H1 (cell line): ENCODE measurements around the gene VSTM4. TPM values are rescaled to one million over a fixed set of nuclear protein-coding genes. Genes with fewer than 3 reads are reported as not detected.

ENCODE experiments used
- CTCF ChIA-PET: fragments of 300-600 bp; sonication (Branson Sonifier 250); formaldehyde crosslinking; loops from one replicate; lab custom pipeline; 2021; ENCODE audit not compliant: partially characterized antibody; lab: Charles Lee
- POLR2A ChIA-PET: fragments of 300-600 bp; sonication (Branson Sonifier 250); formaldehyde crosslinking; loops from one replicate; lab custom pipeline; 2021; ENCODE audit warnings: inconsistent platforms; ENCODE audit not compliant: partially characterized antibody; lab: Charles Lee
- DNase-seq, 2 experiments: peaks; one replicate each; pipeline versions ENCODE4 v3.0.0 to v3.0.0-alpha.2; 2010 to 2022; ENCODE audit warnings: low spot score in 2 of 2, low read depth in 1 of 2, mixed read lengths in 1 of 2
- FAIRE-seq: peaks from 2 replicates; lab custom pipeline; 2011; peaks lifted over from hg19 to GRCh38; lab: Jason Lieb, UNC
- H2AFZ ChIP-seq: 2 replicates; pipeline ENCODE4 v1.8.1; 2012; ENCODE audit warnings: low read length, inconsistent platforms
- H2AK5ac ChIP-seq: 2 replicates; pipeline ENCODE4 v1.6.1; 2013; ENCODE audit warnings: low read depth, low read length
- H2BK120ac ChIP-seq: replicated peaks from 2 replicates; pipeline ENCODE3; 2013; ENCODE audit warnings: low read depth, low read length, inconsistent platforms
- H2BK12ac ChIP-seq: 2 replicates; pipeline ENCODE4 v1.6.1; 2013; ENCODE audit warnings: low read depth, low read length
- H2BK15ac ChIP-seq: 2 replicates; pipeline ENCODE4 v1.6.1; 2013; ENCODE audit warnings: low read length
- H2BK20ac ChIP-seq: 2 replicates; pipeline ENCODE4 v1.6.1; 2013; ENCODE audit warnings: low read length
- H2BK5ac ChIP-seq: 2 replicates; pipeline ENCODE4 v1.6.1; 2013; ENCODE audit warnings: low read depth, low read length
- H3K14ac ChIP-seq: 2 replicates; pipeline ENCODE4 v1.6.1; 2013; ENCODE audit warnings: inconsistent platforms; ENCODE audit not compliant: insufficient read length
- H3K18ac ChIP-seq: 2 replicates; pipeline ENCODE4 v1.6.1; 2013; ENCODE audit warnings: low read length; ENCODE audit errors: extremely low read depth
- H3K23ac ChIP-seq: 2 replicates; pipeline ENCODE4 v1.6.1; 2013; ENCODE audit warnings: inconsistent platforms; ENCODE audit not compliant: insufficient read length
- H3K23me2 ChIP-seq: 2 replicates; pipeline ENCODE4 v1.6.1; 2013; ENCODE audit warnings: low read depth, low read length
- H3K27ac ChIP-seq: 2 replicates; pipeline ENCODE4 v1.6.1; 2011; ENCODE audit warnings: low read depth, low read length, inconsistent platforms
- H3K27me3 ChIP-seq, 4 experiments: replicated peaks in 1 of 4; 1 replicate in 1 of 4; 2 replicates in 3 of 4; pipeline versions ENCODE4 v1.6.1 to v1.8.1; 2011 to 2013; ENCODE audit warnings: low read length in 3 of 4, mild to moderate bottlenecking in 3 of 4, inconsistent platforms in 2 of 4, mixed read lengths in 2 of 4, moderate library complexity in 1 of 4; ENCODE audit not compliant: control insufficient read depth in 3 of 4, insufficient read depth in 3 of 4; ENCODE audit errors: extremely low read depth in 1 of 4
- H3K36me3 ChIP-seq, 4 experiments: 2 replicates each; pipeline versions ENCODE4 v1.6.1 to v1.8.1; 2011 to 2013; ENCODE audit warnings: mild to moderate bottlenecking in 4 of 4, low read length in 3 of 4, moderate library complexity in 2 of 4, control low read depth in 1 of 4, inconsistent platforms in 1 of 4; ENCODE audit not compliant: insufficient read depth in 4 of 4, control insufficient read depth in 2 of 4
- H3K4ac ChIP-seq: replicated peaks from 2 replicates; pipeline ENCODE3; 2013; ENCODE audit warnings: low read length, low read depth, mixed read lengths, inconsistent platforms; ENCODE audit not compliant: insufficient read length
- H3K4me1 ChIP-seq, 4 experiments: replicated peaks in 1 of 4; 1 replicate in 1 of 4; 2 replicates in 3 of 4; pipeline versions ENCODE4 v1.6.1 to v1.8.1; 2011 to 2013; ENCODE audit warnings: low read length in 3 of 4, inconsistent platforms in 2 of 4, mixed read lengths in 1 of 4; ENCODE audit not compliant: insufficient read depth in 4 of 4, control insufficient read depth in 3 of 4
- H3K4me2 ChIP-seq, 2 experiments: 2 replicates each; pipeline versions ENCODE4 v1.6.1 to v1.8.1; 2011 to 2013; ENCODE audit warnings: low read depth in 2 of 2, low read length in 2 of 2, control low read depth in 1 of 2, inconsistent platforms in 1 of 2, mild to moderate bottlenecking in 1 of 2; ENCODE audit not compliant: insufficient read depth in 1 of 2
- H3K4me3 ChIP-seq, 4 experiments: fragments of 200-600, 300-600 bp in 1 of 4; sonication (generic), shearing (Covaris generic), sonication (Bioruptor Twin) in 1 of 4; 2 replicates each; pipeline versions ENCODE4 v1.5.1 to v1.8.1; 2011 to 2016; ENCODE audit warnings: low read length in 4 of 4, low read depth in 3 of 4, control low read depth in 2 of 4, inconsistent platforms in 2 of 4, mild to moderate bottlenecking in 2 of 4, mixed read lengths in 1 of 4, moderate library complexity in 1 of 4; ENCODE audit not compliant: insufficient read depth in 2 of 4; ENCODE audit errors: extremely low read depth in 1 of 4
- H3K56ac ChIP-seq: replicated peaks from 2 replicates; pipeline ENCODE3; 2013; ENCODE audit warnings: low read depth, mild to moderate bottlenecking, mixed read lengths, low read length, inconsistent platforms; ENCODE audit not compliant: insufficient read length
- H3K79me1 ChIP-seq: 2 replicates; pipeline ENCODE4 v1.6.1; 2013; ENCODE audit warnings: low read depth, low read length, control low read depth
- H3K79me2 ChIP-seq, 2 experiments: 2 replicates each; pipeline versions ENCODE4 v1.6.1 to v1.8.1; 2012 to 2013; ENCODE audit warnings: low read length in 2 of 2, mild to moderate bottlenecking in 2 of 2, inconsistent platforms in 1 of 2; ENCODE audit not compliant: insufficient read depth in 2 of 2, control insufficient read depth in 1 of 2
- H3K9ac ChIP-seq, 4 experiments: replicated peaks in 1 of 4; 1 replicate in 1 of 4; 2 replicates in 3 of 4; pipeline versions ENCODE4 v1.6.1 to v1.8.1; 2011 to 2013; ENCODE audit warnings: low read depth in 3 of 4, low read length in 3 of 4, control low read depth in 2 of 4, mild to moderate bottlenecking in 2 of 4, moderate library complexity in 2 of 4, inconsistent platforms in 1 of 4; ENCODE audit errors: extremely low read depth in 1 of 4
- H3K9me3 ChIP-seq, 2 experiments: 2 replicates each; pipeline versions ENCODE4 v1.6.1 to v1.8.1; 2012 to 2013; ENCODE audit warnings: mild to moderate bottlenecking in 2 of 2, moderate library complexity in 2 of 2, control low read depth in 1 of 2, inconsistent platforms in 1 of 2, low read depth in 1 of 2, low read length in 1 of 2, mixed read lengths in 1 of 2; ENCODE audit not compliant: insufficient read depth in 2 of 2
- H4K20me1 ChIP-seq, 2 experiments: replicated peaks in 1 of 2; 2 replicates each; pipeline versions ENCODE3 to v1.8.1; 2011 to 2013; ENCODE audit warnings: inconsistent platforms in 2 of 2, low read length in 2 of 2, mild to moderate bottlenecking in 1 of 2; ENCODE audit not compliant: insufficient read depth in 2 of 2, control insufficient read depth in 1 of 2
- H4K5ac ChIP-seq: 2 replicates; pipeline ENCODE4 v1.6.1; 2013; ENCODE audit warnings: low read length, low read depth, mixed read lengths, inconsistent platforms; ENCODE audit not compliant: insufficient read length
- H4K8ac ChIP-seq: 2 replicates; pipeline ENCODE4 v1.8.0; 2013; ENCODE audit warnings: mild to moderate bottlenecking, moderate library complexity, low read length, inconsistent platforms; ENCODE audit not compliant: insufficient read depth; ENCODE audit errors: extremely low read depth
- H4K91ac ChIP-seq: replicated peaks from 2 replicates; pipeline ENCODE3; 2013; ENCODE audit warnings: low read length, mixed read lengths, inconsistent platforms; ENCODE audit not compliant: insufficient read length
- CBX5 ChIP-seq: fragments of 300-800, 300-1000 bp; sonication (generic); IDR thresholded peaks from 2 replicates; pipeline ENCODE4 v1.7.1; 2016; ENCODE audit warnings: antibody characterized with exemption, low read length, low read depth
- EZH2 ChIP-seq: fragments of 200-600 bp; sonication (generic); IDR thresholded peaks from 2 replicates; pipeline ENCODE4 v1.7.1; 2012; ENCODE audit warnings: low read depth, mild to moderate bottlenecking, moderate library complexity, low read length, inconsistent platforms; ENCODE audit not compliant: severe bottlenecking
- JUN ChIP-seq: IDR thresholded peaks from 2 replicates; pipeline ENCODE4 v1.6.1; 2011; ENCODE audit warnings: low read depth, mild to moderate bottlenecking, improper control_type of control experiment, low read length
- NRF1 ChIP-seq: IDR thresholded peaks from 2 replicates; pipeline ENCODE4 v1.6.1; 2011; ENCODE audit warnings: mild to moderate bottlenecking, low read depth, low read length, improper control_type of control experiment
- POLR2AphosphoS5 ChIP-seq: IDR thresholded peaks from 2 replicates; pipeline ENCODE4 v1.6.1; 2011; ENCODE audit warnings: low read depth, low read length
- RAD21 ChIP-seq, 2 experiments: IDR thresholded peaks in 1 of 2; conservative IDR thresholded peaks in 1 of 2; 2 replicates each; pipeline ENCODE4 v1.6.1; 2011; ENCODE audit warnings: low read depth in 2 of 2, low read length in 2 of 2, improper control_type of control experiment in 1 of 2, inconsistent platforms in 1 of 2, mild to moderate bottlenecking in 1 of 2, moderate library complexity in 1 of 2
- RNF2 ChIP-seq: fragments of 200-900, 300-1000 bp; sonication (generic); IDR thresholded peaks from 2 replicates; pipeline ENCODE4 v1.7.1; 2016; ENCODE audit warnings: borderline replicate concordance, low read depth, mild to moderate bottlenecking, antibody characterized with exemption, low read length; ENCODE audit not compliant: poor library complexity, severe bottlenecking; ENCODE audit errors: missing control alignments
- SIX5 ChIP-seq: IDR thresholded peaks from 2 replicates; pipeline ENCODE4 v1.6.1; 2011; ENCODE audit warnings: mild to moderate bottlenecking, low read depth, low read length
- WGBS, 2 experiments: shearing (Covaris generic) in 1 of 2; methylation state at CpG; one replicate each; pipeline versions ENCODE4 v1.1.6 to v1.1.7; 2013 to 2015; ENCODE audit warnings: low lambda C conversion rate in 2 of 2, mixed read lengths in 2 of 2, inconsistent platforms in 1 of 2, low coverage in 1 of 2, missing lambda C conversion rate in 1 of 2; ENCODE audit not compliant: insufficient replicate concordance in 2 of 2, insufficient coverage in 1 of 2, insufficient read length in 1 of 2; ENCODE audit errors: extremely low coverage in 1 of 2, missing lambda C conversion rate in 1 of 2; 5-methylcytosine and 5-hydroxymethylcytosine counted together
- polyA plus RNA-seq, 7 experiments: library from polyadenylated mRNA; depleted of rRNA in 3 of 7; stranded (reverse) in 5 of 7; unstranded in 2 of 7; fragments of >200 nt in 5 of 7; fragments of 200-250 nt in 2 of 7; gene quantifications; 1 replicate in 5 of 7; 2 replicates in 1 of 7; 4 replicates in 1 of 7; pipeline versions ENCODE4 v1.2.1 to v1.2.3, GENCODE V29; 2011 to 2013; ENCODE audit warnings: missing spikeins in 2 of 7, mixed read lengths in 2 of 7
- total RNA-seq: library from RNA; stranded (reverse); fragmentation: NEBNext Ultra II Directional; extraction: Animal tissue kit (Norgen Biotek cat#: 25700); gene quantifications from 2 replicates; pipeline ENCODE4 v1.2.1, GENCODE V29; 2021
- TF ChIP-seq, protein P1 (sequence below): IDR thresholded peaks from 2 replicates; pipeline ENCODE4 v1.6.1; 2012; ENCODE audit warnings: low read length, inconsistent platforms

VSTM4 gene
- total and polyA plus RNA-seq, 2 of the 8 experiments (the other 6 are each of a cell fraction or from before 2014, with no cell fraction given), result 0.48 to 0.73 TPM

GRCh38 chr10:49010295-49010694 lies 105.0 kb downstream of the VSTM4 start:
- H3K4me3 ChIP-seq, result no peak overlapping the region
- no peak overlapping the region for H3K18ac ChIP-seq
- peak in 1 of 2 experiments; percentile 11 for DNase-seq
- FAIRE-seq, result no peak
- H2AFZ ChIP-seq, result no peak overlapping the region
- H4K91ac ChIP-seq, result no peak overlapping the region
- H3K56ac ChIP-seq, result no peak overlapping the region
- no peaks in the 10 kb centered on the region for H3K79me2 ChIP-seq
- H3K79me1 ChIP-seq, result no peaks in the 10 kb centered on the region
- H2BK20ac ChIP-seq, result no peak overlapping the region
- H2AK5ac ChIP-seq, result no peak overlapping the region
- H3K9ac ChIP-seq, result no peak overlapping the region
- no peak overlapping the region for H4K5ac ChIP-seq
- H3K27me3 ChIP-seq, result no peaks in the 10 kb centered on the region; a peak in 1 of 7 replicates
- no peak overlapping the region for H2BK15ac ChIP-seq
- TF ChIP-seq RNF2 (no peak), POLR2AphosphoS5 (no peak), RAD21 (IDR thresholded peaks at IDR 0.05 in 1 of 2, conservative IDR thresholded peaks at IDR 0.05 in 1 of 2; ENCODE audit: low read depth in 2 of 2, low read length in 2 of 2) (no peak), CBX5 (no peak), JUN (no peak), NRF1 (no peak), SIX5 (no peak), EZH2 (no peak)
- TF ChIP-seq, protein P1, sequence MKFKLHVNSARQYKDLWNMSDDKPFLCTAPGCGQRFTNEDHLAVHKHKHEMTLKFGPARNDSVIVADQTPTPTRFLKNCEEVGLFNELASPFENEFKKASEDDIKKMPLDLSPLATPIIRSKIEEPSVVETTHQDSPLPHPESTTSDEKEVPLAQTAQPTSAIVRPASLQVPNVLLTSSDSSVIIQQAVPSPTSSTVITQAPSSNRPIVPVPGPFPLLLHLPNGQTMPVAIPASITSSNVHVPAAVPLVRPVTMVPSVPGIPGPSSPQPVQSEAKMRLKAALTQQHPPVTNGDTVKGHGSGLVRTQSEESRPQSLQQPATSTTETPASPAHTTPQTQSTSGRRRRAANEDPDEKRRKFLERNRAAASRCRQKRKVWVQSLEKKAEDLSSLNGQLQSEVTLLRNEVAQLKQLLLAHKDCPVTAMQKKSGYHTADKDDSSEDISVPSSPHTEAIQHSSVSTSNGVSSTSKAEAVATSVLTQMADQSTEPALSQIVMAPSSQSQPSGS, result no peak
- H4K8ac ChIP-seq, result no peak overlapping the region
- H3K9me3 ChIP-seq, result no peaks in the 10 kb centered on the region
- 71% methylated on average over 4 of the region's 4 CpGs; no CpG with 5 or more reads in 1 of the 2 experiments for WGBS, 2 experiments
- no peaks in the 10 kb centered on the region for H3K23me2 ChIP-seq
- no peaks in the 10 kb centered on the region for H3K4me1 ChIP-seq
- H3K36me3 ChIP-seq, result no peaks in the 10 kb centered on the region
- CTCF ChIA-PET, result interaction anchor here (0.7 to 1.9 kb wide), 3 partner anchors 34 to 151 kb away, joined by 3 to 6 read pairs (median 3); no protein-coding TSS in a partner anchor
- H2BK120ac ChIP-seq, result no peak overlapping the region
- POLR2A ChIA-PET, result no interaction called here
- no peak overlapping the region for H3K23ac ChIP-seq
- H3K27ac ChIP-seq, result no peak overlapping the region
- H4K20me1 ChIP-seq, result no peaks in the 10 kb centered on the region
- no peak overlapping the region for H3K14ac ChIP-seq
- H3K4ac ChIP-seq, result no peak overlapping the region
- H3K4me2 ChIP-seq, result no peak overlapping the region
- H2BK5ac ChIP-seq, result no peak overlapping the region
- no peak overlapping the region for H2BK12ac ChIP-seq
